GM18861 (cell line): ENCODE data around the gene RTRAF.
A peak's percentile ranks its signal among the peaks of the same experiment; 100 is the strongest.

Experiments used
- ATAC-seq: cut with Tn5 transposase; IDR thresholded peaks from one replicate; pipeline ENCODE4 v1.9.1; 2021; ENCODE audit not compliant: unreplicated experiment

The RTRAF gene

GRCh38 chr14:52020161-52020714 is 30.9 kb downstream of the RTRAF start:
- ATAC-seq, result no peak

- ATAC-seq, result no peak
These were observed 31.7 kb downstream of the RTRAF start for GRCh38 chr14:52020866-52021717.

GRCh38 chr14:52021957-52022600 is 32.7 kb downstream of the RTRAF start:
- peak; percentile 79 for ATAC-seq

GRCh38 chr14:52023518-52023917 is 34.2 kb downstream of the RTRAF start:
- ATAC-seq, result no peak

GRCh38 chr14:52025310-52025709 is 36.0 kb downstream of the RTRAF start:
- no peak for ATAC-seq

GRCh38 chr14:52026017-52026660 is 36.8 kb downstream of the RTRAF start:
- ATAC-seq, result no peak

GRCh38 chr14:52026901-52027300 is 37.6 kb downstream of the RTRAF start:
- ATAC-seq, result no peak

- ATAC-seq, result no peak
These were observed 40.5 kb downstream of the RTRAF start for GRCh38 chr14:52029881-52030280.

- ATAC-seq, result no peak
These were observed 42.4 kb downstream of the RTRAF start for GRCh38 chr14:52031781-52032180.

- no peak for ATAC-seq
These were observed 43.0 kb downstream of the RTRAF start for GRCh38 chr14:52032204-52032801.

GRCh38 chr14:52033101-52033642 is 43.8 kb downstream of the RTRAF start:
- no peak for ATAC-seq

- ATAC-seq, result no peak
These were observed 49.9 kb downstream of the RTRAF start for GRCh38 chr14:52039124-52039815.

GRCh38 chr14:52040598-52040997 is 51.3 kb downstream of the RTRAF start:
- no peak for ATAC-seq

- ATAC-seq, result no peak
These were observed 53.3 kb downstream of the RTRAF start for GRCh38 chr14:52042371-52043289.

GRCh38 chr14:52043690-52044089 is 54.3 kb downstream of the RTRAF start:
- ATAC-seq, result no peak

- ATAC-seq, result no peak
These were observed 55.6 kb downstream of the RTRAF start for GRCh38 chr14:52044791-52045522.

GRCh38 chr14:52046376-52046917 is 57.1 kb downstream of the RTRAF start:
- no peak for ATAC-seq

- no peak for ATAC-seq
These were observed 58.8 kb downstream of the RTRAF start for GRCh38 chr14:52048116-52048515.
